ENCODE data around the gene KIAA0753. TPM values are rescaled to one million over a fixed set of nuclear protein-coding genes. Genes with fewer than 3 reads are reported as not detected.

Gene KIAA0753
- polyA plus RNA-seq, 1 of the 3 experiments (the other 2 are of a cell fraction): 7.2 TPM

DNA sequence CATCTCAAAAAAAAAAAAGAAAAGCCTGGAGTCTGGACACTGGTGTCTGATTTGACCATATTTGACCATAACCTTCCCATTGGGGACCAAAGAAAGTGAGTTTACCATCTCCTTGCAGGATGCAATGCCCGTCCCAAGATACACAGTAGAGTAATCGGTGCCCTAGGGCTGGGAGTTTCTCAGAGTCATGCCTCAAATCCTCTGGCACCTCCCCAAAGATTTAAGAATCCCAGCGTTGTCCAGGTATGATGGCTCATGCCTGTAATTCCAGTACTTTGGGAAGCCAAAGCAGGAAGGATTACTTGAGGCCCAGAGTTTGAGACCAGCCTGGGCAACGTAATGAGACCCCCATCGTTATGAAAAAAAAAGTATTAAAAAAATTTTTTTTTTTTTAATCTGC lies 89.2 kb downstream of the KIAA0753 start:
- no peak overlapping the region for H3K9ac ChIP-seq
- H3K36me3 ChIP-seq (replicated peaks in 1 of 2; ENCODE audit: control insufficient read depth in 1 of 2, insufficient read depth in 2 of 2, low read length in 1 of 2): no peaks in the 10 kb centered on the region
- no peaks in the 10 kb centered on the region for H3K79me2 ChIP-seq (ENCODE audit: insufficient read depth)
- H3K9me3 ChIP-seq: no peaks in the 10 kb centered on the region
- no peak for DNase-seq
- no peak for TF ChIP-seq NFIC (IDR thresholded peaks at IDR 0.05; ENCODE audit: borderline replicate concordance)
- no peak for TF ChIP-seq NRF1 (IDR thresholded peaks at IDR 0.05; ENCODE audit: low read depth, low read length)
- TF ChIP-seq GATA2 (CRISPR knock-in tag; IDR thresholded peaks at IDR 0.05): no peak
- TF ChIP-seq MXI1 (IDR thresholded peaks at IDR 0.05; ENCODE audit: low read depth, low read length): no peak
- TF ChIP-seq, protein P1, sequence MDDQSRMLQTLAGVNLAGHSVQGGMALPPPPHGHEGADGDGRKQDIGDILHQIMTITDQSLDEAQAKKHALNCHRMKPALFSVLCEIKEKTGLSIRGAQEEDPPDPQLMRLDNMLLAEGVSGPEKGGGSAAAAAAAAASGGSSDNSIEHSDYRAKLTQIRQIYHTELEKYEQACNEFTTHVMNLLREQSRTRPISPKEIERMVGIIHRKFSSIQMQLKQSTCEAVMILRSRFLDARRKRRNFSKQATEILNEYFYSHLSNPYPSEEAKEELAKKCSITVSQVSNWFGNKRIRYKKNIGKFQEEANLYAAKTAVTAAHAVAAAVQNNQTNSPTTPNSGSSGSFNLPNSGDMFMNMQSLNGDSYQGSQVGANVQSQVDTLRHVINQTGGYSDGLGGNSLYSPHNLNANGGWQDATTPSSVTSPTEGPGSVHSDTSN (IDR thresholded peaks at IDR 0.05): no peak
- TF ChIP-seq TEAD4 (IDR thresholded peaks at IDR 0.05; ENCODE audit: borderline replicate concordance, insufficient read depth): no peak
- TF ChIP-seq POLR2AphosphoS5 (IDR thresholded peaks at IDR 0.05; ENCODE audit: low read depth, low read length): no peak
- no peak for TF ChIP-seq MEF2A (IDR thresholded peaks at IDR 0.05; ENCODE audit: borderline replicate concordance, low read depth)
- TF ChIP-seq, protein P2, sequence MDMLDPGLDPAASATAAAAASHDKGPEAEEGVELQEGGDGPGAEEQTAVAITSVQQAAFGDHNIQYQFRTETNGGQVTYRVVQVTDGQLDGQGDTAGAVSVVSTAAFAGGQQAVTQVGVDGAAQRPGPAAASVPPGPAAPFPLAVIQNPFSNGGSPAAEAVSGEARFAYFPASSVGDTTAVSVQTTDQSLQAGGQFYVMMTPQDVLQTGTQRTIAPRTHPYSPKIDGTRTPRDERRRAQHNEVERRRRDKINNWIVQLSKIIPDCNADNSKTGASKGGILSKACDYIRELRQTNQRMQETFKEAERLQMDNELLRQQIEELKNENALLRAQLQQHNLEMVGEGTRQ (IDR thresholded peaks at IDR 0.05; ENCODE audit: borderline replicate concordance, low read depth, low read length): no peak
- H3K4me3 ChIP-seq (ENCODE audit: low read depth in 2 of 2, low read length in 1 of 2): no peak overlapping the region
- H4K20me1 ChIP-seq (ENCODE audit: insufficient read depth): no peaks in the 10 kb centered on the region
- no peak overlapping the region for H3K27ac ChIP-seq (ENCODE audit: low read depth in 2 of 2, low read length in 1 of 2)
- H3K9me2 ChIP-seq: no peaks in the 10 kb centered on the region
- no peaks in the 10 kb centered on the region for H3K27me3 ChIP-seq (ENCODE audit: insufficient read depth)
- no peak overlapping the region for H3K4me2 ChIP-seq
- ChIA-PET CTCF (interaction anchor here (0.6 kb wide), 1 partner anchor 16 kb away, joined by 4 read pairs; no protein-coding TSS in a partner anchor), POLR2A (interaction anchor here (0.7 kb wide), 1 partner anchor 8 kb away, joined by 3 read pairs; no protein-coding TSS in a partner anchor)
- peaks cover 0 to 9% of the 10 kb centered on the region in 2 experiments; a peak in 1 of 4 replicates for H3K4me1 ChIP-seq (ENCODE audit: control insufficient read depth in 1 of 2, insufficient read depth in 2 of 2, low read depth in 1 of 2, low read length in 1 of 2)
- no peak overlapping the region for H2AFZ ChIP-seq (ENCODE audit: low read depth)
- WGBS (ENCODE audit: low lambda C conversion rate): 58% methylated on average over 5 of the region's 5 CpGs
- H3F3A ChIP-seq (replicated peaks; ENCODE audit: insufficient read depth): no peaks in the 10 kb centered on the region

DNA sequence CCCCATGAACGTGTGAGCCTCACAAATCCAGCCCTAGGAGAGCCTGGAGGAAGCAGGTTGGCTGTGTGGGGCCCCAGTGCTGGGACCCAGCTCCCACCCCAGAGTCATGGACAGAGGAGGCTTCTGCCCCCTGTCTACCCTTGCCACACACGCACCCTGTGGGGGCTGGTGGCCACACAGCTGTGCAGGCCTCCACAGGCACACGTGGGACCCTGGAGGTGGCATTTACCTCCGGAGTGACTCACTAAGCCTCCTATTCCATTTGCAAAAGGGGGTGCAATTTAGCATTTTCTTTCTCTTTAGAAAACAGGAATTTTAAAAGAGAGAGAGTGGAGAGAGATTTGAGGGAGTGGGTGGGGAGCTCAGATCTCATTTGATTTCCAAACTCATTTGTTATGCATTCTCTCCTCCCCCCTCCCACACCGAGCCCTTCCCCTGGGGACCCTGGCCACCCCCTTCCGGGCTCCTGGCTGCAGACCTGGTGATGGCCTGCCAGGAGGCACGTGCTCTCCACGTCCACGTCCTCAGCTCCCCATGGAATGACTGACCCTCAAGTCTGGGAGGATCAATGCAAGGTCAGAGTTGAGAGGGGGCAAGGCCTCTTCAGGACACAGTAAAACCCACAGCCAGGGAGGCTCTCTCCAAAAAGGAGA lies 91.0 kb downstream of the KIAA0753 start:
- H3K36me3 ChIP-seq (replicated peaks in 1 of 2; ENCODE audit: control insufficient read depth in 1 of 2, insufficient read depth in 2 of 2, low read length in 1 of 2): no peaks in the 10 kb centered on the region
- ChIA-PET CTCF (interaction anchor here (1.8 kb wide), 1 partner anchor 76 kb away, joined by 4 read pairs; no protein-coding TSS in a partner anchor), POLR2A (no interaction called here)
- H2AFZ ChIP-seq (ENCODE audit: low read depth): no peak overlapping the region
- H3K79me2 ChIP-seq (ENCODE audit: insufficient read depth): no peaks in the 10 kb centered on the region
- no peaks in the 10 kb centered on the region for H3K9me3 ChIP-seq
- no peaks in the 10 kb centered on the region for H4K20me1 ChIP-seq (ENCODE audit: insufficient read depth)
- no peak for DNase-seq
- no peaks in the 10 kb centered on the region for H3K9me2 ChIP-seq
- no peaks in the 10 kb centered on the region for H3K4me1 ChIP-seq (ENCODE audit: control insufficient read depth in 1 of 2, insufficient read depth in 2 of 2, low read depth in 1 of 2, low read length in 1 of 2)
- H3F3A ChIP-seq (replicated peaks; ENCODE audit: insufficient read depth): no peaks in the 10 kb centered on the region
- no peak for TF ChIP-seq FOXM1 (IDR thresholded peaks at IDR 0.05; ENCODE audit: low read depth)
- no peak for TF ChIP-seq CHD2 (IDR thresholded peaks at IDR 0.05; ENCODE audit: low read length, partially characterized antibody)
- no peak for TF ChIP-seq FOSL2 (IDR thresholded peaks at IDR 0.05; ENCODE audit: borderline replicate concordance, low read depth)
- no peak for TF ChIP-seq TAF1 (IDR thresholded peaks at IDR 0.05; ENCODE audit: borderline replicate concordance, low read depth, low read length)
- no peak for TF ChIP-seq EP300 (IDR thresholded peaks at IDR 0.05; ENCODE audit: borderline replicate concordance in 1 of 2, low read depth in 1 of 2, low read length in 1 of 2)
- TF ChIP-seq ELF1 (IDR thresholded peaks at IDR 0.05): no peak
- no peak for TF ChIP-seq FOXJ3 (CRISPR knock-in tag; IDR thresholded peaks at IDR 0.05)
- TF ChIP-seq, protein P3, sequence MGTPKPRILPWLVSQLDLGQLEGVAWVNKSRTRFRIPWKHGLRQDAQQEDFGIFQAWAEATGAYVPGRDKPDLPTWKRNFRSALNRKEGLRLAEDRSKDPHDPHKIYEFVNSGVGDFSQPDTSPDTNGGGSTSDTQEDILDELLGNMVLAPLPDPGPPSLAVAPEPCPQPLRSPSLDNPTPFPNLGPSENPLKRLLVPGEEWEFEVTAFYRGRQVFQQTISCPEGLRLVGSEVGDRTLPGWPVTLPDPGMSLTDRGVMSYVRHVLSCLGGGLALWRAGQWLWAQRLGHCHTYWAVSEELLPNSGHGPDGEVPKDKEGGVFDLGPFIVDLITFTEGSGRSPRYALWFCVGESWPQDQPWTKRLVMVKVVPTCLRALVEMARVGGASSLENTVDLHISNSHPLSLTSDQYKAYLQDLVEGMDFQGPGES (IDR thresholded peaks at IDR 0.05; ENCODE audit: low read depth, low read length): no peak
- TF ChIP-seq, protein P4, sequence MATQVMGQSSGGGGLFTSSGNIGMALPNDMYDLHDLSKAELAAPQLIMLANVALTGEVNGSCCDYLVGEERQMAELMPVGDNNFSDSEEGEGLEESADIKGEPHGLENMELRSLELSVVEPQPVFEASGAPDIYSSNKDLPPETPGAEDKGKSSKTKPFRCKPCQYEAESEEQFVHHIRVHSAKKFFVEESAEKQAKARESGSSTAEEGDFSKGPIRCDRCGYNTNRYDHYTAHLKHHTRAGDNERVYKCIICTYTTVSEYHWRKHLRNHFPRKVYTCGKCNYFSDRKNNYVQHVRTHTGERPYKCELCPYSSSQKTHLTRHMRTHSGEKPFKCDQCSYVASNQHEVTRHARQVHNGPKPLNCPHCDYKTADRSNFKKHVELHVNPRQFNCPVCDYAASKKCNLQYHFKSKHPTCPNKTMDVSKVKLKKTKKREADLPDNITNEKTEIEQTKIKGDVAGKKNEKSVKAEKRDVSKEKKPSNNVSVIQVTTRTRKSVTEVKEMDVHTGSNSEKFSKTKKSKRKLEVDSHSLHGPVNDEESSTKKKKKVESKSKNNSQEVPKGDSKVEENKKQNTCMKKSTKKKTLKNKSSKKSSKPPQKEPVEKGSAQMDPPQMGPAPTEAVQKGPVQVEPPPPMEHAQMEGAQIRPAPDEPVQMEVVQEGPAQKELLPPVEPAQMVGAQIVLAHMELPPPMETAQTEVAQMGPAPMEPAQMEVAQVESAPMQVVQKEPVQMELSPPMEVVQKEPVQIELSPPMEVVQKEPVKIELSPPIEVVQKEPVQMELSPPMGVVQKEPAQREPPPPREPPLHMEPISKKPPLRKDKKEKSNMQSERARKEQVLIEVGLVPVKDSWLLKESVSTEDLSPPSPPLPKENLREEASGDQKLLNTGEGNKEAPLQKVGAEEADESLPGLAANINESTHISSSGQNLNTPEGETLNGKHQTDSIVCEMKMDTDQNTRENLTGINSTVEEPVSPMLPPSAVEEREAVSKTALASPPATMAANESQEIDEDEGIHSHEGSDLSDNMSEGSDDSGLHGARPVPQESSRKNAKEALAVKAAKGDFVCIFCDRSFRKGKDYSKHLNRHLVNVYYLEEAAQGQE (IDR thresholded peaks at IDR 0.05; ENCODE audit: low read depth, low read length): no peak
- no peaks in the 10 kb centered on the region for H3K27me3 ChIP-seq (ENCODE audit: insufficient read depth)
- 40% methylated on average over 6 of the region's 9 CpGs for WGBS (ENCODE audit: low lambda C conversion rate)
- no peak overlapping the region for H3K9ac ChIP-seq
- H3K4me2 ChIP-seq: no peak overlapping the region
- no peak overlapping the region for H3K4me3 ChIP-seq (ENCODE audit: low read depth in 2 of 2, low read length in 1 of 2)
- no peak overlapping the region for H3K27ac ChIP-seq (ENCODE audit: low read depth in 2 of 2, low read length in 1 of 2)

Data from SK-N-SH (cell line).